T-cell (primary cell): ENCODE data around the gene AMOT. TPM values are rescaled to one million over a fixed set of nuclear protein-coding genes. Genes with fewer than 3 reads are reported as not detected.

Experiments
- ATAC-seq, 4 experiments: fragments of 200-7000 bp in 3 of 4; fragments of 150-1000 bp in 1 of 4; cut with Tn5 transposase; replicated peaks in 1 of 4; 1 replicate in 3 of 4; 2 replicates in 1 of 4; pipeline ENCODE4 v1.10.0; 2021; ENCODE audit warnings: moderate library complexity in 3 of 4, mild to moderate bottlenecking in 2 of 4, moderate number of reproducible peaks in 1 of 4
- CTCF ChIA-PET, 2 donors: fragments of 300-600 bp; sonication (Branson Sonifier 250); formaldehyde crosslinking; loops; one replicate each; lab custom pipeline; 2022; ENCODE audit warnings: antibody characterized with exemption in 2 of 2; lab: Charles Lee
- POLR2A ChIA-PET, 2 donors: fragments of 300-600 bp; sonication (Branson Sonifier 250); formaldehyde crosslinking; loops; one replicate each; lab custom pipeline; 2022; ENCODE audit warnings: antibody characterized with exemption in 2 of 2; lab: Charles Lee
- DNase-seq, 35 experiments: peaks; one replicate each; pipeline versions ENCODE4 v3.0.0 to v3.0.0-alpha.2; 2013 to 2023
- H3K27ac ChIP-seq: one replicate; pipeline ENCODE4 v1.5.1; 2013; ENCODE audit warnings: low read length
- H3K27me3 ChIP-seq, 2 experiments: replicated peaks in 1 of 2; 1 replicate in 1 of 2; 2 replicates in 1 of 2; pipeline versions ENCODE4 v1.6.1 to v1.7.0; 2013; ENCODE audit warnings: low read length in 1 of 2, mixed read lengths in 1 of 2; ENCODE audit not compliant: control insufficient read depth in 2 of 2, insufficient read depth in 2 of 2; ENCODE audit errors: extremely low read depth in 1 of 2
- H3K36me3 ChIP-seq, 2 donors: 1 replicate in 1 of 2; 2 replicates in 1 of 2; pipeline versions ENCODE4 v1.6.1 to v1.7.0; 2013; ENCODE audit warnings: low read length in 1 of 2; ENCODE audit not compliant: control insufficient read depth in 2 of 2, insufficient read depth in 1 of 2; ENCODE audit errors: extremely low read depth in 1 of 2
- H3K4me1 ChIP-seq, 2 experiments: 1 replicate in 1 of 2; 2 replicates in 1 of 2; pipeline versions ENCODE4 v1.6.1 to v1.7.0; 2013; ENCODE audit warnings: low read length in 2 of 2, mixed read lengths in 1 of 2; ENCODE audit not compliant: insufficient read depth in 2 of 2, control insufficient read depth in 1 of 2; ENCODE audit errors: extremely low read depth in 1 of 2
- H3K4me3 ChIP-seq, 2 donors: 1 replicate in 1 of 2; 2 replicates in 1 of 2; pipeline versions ENCODE4 v1.5.1 to v1.7.0; 2013; ENCODE audit warnings: mild to moderate bottlenecking in 2 of 2, low read length in 1 of 2, moderate library complexity in 1 of 2; ENCODE audit not compliant: control insufficient read depth in 1 of 2; ENCODE audit errors: extremely low read depth in 1 of 2
- H3K9me3 ChIP-seq: 2 replicates; pipeline ENCODE4 v1.7.0; 2013
- H3K27ac Mint-ChIP-seq, 2 donors: one replicate each; pipeline ENCODE4 v1.8.0; 2020 to 2021; ENCODE audit warnings: mild to moderate bottlenecking in 2 of 2, mixed read lengths in 2 of 2
- H3K27me3 Mint-ChIP-seq, 2 donors: one replicate each; pipeline ENCODE4 v1.8.0; 2021 to 2022; ENCODE audit warnings: mixed read lengths in 2 of 2
- H3K36me3 Mint-ChIP-seq: one replicate; pipeline ENCODE4 v1.8.0; 2021; ENCODE audit warnings: mixed read lengths
- H3K4me1 Mint-ChIP-seq, 3 donors: one replicate each; pipeline ENCODE4 v1.8.0; 2020 to 2022; ENCODE audit warnings: mixed read lengths in 3 of 3, mild to moderate bottlenecking in 1 of 3
- H3K4me3 Mint-ChIP-seq, 3 donors: one replicate each; pipeline ENCODE4 v1.8.0; 2020 to 2022; ENCODE audit warnings: mild to moderate bottlenecking in 3 of 3, mixed read lengths in 3 of 3, moderate library complexity in 3 of 3
- H3K9me3 Mint-ChIP-seq, 3 donors: one replicate each; pipeline ENCODE4 v1.8.0; 2020 to 2022; ENCODE audit warnings: mixed read lengths in 3 of 3
- WGBS: methylation state at CpG from one replicate; pipeline ENCODE4 v1.1.5; 2013; ENCODE audit warnings: missing lambda C conversion rate; ENCODE audit not compliant: insufficient coverage; 5-methylcytosine and 5-hydroxymethylcytosine counted together
- total RNA-seq, 35 experiments: library from RNA in 6 of 35; stranded (reverse) in 6 of 35; fragments of 120-200 nt in 1 of 35; gene quantifications; one replicate each; pipeline versions ENCODE4 v1.2.1 to v1.2.4 and lab custom pipeline; 2013 to 2026

AMOT gene
- total RNA-seq, 5 donors from 2014 or later (not counting 1 experiment from before 2014, with no cell fraction given) = 2.7 to 3.9 (median 3.6) TPM

DNA sequence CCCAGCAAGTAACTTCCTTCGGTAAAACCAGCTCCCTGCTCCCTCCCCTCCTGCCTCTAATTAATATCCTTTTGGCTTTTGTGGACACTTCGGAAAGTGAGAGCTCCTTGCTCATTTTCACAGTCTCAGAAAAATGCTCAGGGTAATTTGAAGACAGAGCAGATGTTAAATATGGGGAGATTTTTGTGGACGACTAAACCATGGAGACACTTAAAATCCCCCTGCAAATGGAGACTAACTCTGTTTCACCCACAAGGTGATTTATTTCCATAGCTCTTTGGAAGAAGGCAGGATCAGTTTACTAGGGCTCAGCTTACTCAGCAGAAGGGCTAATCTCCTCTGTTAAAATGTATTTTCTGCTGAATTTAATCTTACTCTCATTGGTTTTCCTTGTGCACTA lies 12.2 kb upstream of the AMOT start:
- Histone ChIP-seq H3K4me3 (no peak overlapping the region), H3K27me3 (no peaks in the 10 kb centered on the region), H3K4me1 (peaks cover 0 to 3% of the 10 kb centered on the region in 2 experiments), H3K9me3 (no peaks in the 10 kb centered on the region), H3K36me3 (no peaks in the 10 kb centered on the region), H3K27ac (no peak overlapping the region)
- DNase-seq (no peak), ATAC-seq (no peak)
- CTCF ChIA-PET = no interaction called here
- peaks cover 0 to 13% (median 8%) of the 10 kb centered on the region in 3 donors for H3K4me1 Mint-ChIP-seq
- H3K27ac Mint-ChIP-seq = no peak overlapping the region
- no peaks in the 10 kb centered on the region for H3K9me3 Mint-ChIP-seq
- POLR2A ChIA-PET = no interaction called here
- H3K36me3 Mint-ChIP-seq = no peaks in the 10 kb centered on the region
- WGBS = no CpG with 5 or more reads among the region's 3 CpGs
- peaks cover 0 to 54% of the 10 kb centered on the region in 2 donors for H3K27me3 Mint-ChIP-seq
- no peak overlapping the region for H3K4me3 Mint-ChIP-seq

DNA sequence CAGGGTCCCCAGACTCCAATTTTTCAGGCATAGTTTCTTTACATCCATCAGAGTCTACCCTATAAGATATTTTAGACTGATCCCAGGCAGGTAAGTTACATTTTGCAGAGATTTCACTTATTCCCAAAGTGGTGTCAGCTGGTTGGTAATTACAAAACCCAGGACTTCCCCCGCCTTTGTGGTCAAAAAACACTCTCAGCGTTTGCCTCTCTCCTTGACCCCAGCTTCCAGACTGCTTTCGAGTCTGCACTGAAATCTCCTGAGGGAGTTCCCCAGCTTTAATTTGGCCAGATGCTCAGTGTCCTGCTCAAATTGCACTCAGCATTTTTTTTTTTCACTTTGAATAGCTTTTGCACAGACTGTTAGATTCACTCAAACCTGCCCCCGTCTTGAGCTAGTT lies 11.2 kb upstream of the AMOT start:
- Mint-ChIP-seq H3K4me3 (no peak overlapping the region), H3K27ac (no peak overlapping the region), H3K36me3 (no peaks in the 10 kb centered on the region), H3K4me1 (peaks cover 0 to 13% (median 8%) of the 10 kb centered on the region in 3 donors), H3K27me3 (peaks cover 0 to 50% of the 10 kb centered on the region in 2 donors), H3K9me3 (no peaks in the 10 kb centered on the region)
- DNase-seq (no peak), ATAC-seq (no peak)
- POLR2A ChIA-PET = interaction anchor here in 1 of 2 donors (0.6 kb wide), 1 partner anchor 19 kb away, joined by 3 read pairs; no protein-coding TSS in a partner anchor
- 14% methylated on average over 1 of the region's 4 CpGs for WGBS
- H3K27ac ChIP-seq = no peak overlapping the region
- H3K27me3 ChIP-seq = no peaks in the 10 kb centered on the region
- H3K9me3 ChIP-seq = no peaks in the 10 kb centered on the region
- no peak overlapping the region for H3K4me3 ChIP-seq
- CTCF ChIA-PET = interaction anchor here in 1 of 2 donors (1.5 kb wide), 1 partner anchor 11 kb away, joined by 4 read pairs; the partner anchor contains the start of gene AMOT
- H3K36me3 ChIP-seq = no peaks in the 10 kb centered on the region
- peaks cover 0 to 3% of the 10 kb centered on the region in 2 experiments for H3K4me1 ChIP-seq

DNA sequence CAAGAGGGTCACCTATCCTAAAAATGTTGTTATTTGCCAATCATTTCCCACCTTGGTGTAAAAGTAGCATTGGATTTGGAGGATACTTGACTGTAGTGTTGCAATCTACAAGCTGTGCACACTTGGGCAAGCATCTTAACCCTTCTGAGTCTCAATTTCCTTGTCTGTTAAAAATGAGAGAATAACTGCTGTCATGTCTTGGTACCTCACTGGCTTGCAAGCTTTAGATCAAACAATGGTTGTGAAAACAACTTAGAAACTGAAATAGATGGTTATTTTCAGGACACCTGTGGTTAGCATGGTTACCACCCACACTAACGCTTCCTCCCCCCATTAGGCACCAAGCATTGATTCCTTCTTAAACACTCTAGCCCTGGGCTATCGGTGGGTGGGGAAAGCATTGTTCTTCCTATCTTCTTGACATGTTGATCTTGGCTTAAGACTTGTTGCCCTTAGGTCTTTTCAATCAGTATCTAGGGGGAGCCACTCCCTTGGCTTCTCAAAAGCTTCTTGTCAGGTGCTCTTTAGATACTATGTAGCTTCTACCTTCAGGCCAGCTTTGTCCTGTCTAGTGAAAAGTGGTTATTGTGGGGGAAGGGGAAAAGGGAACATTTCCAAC lies 10.6 kb upstream of the AMOT start:
- ChIA-PET POLR2A (no interaction called here), CTCF (interaction anchor here in 1 of 2 donors (1.5 kb wide), 1 partner anchor 10 kb away, joined by 4 read pairs; the partner anchor contains the start of gene AMOT)
- Mint-ChIP-seq H3K4me3 (no peak overlapping the region), H3K4me1 (peaks cover 0 to 13% (median 8%) of the 10 kb centered on the region in 3 donors), H3K27ac (no peak overlapping the region), H3K27me3 (peaks cover 0 to 49% of the 10 kb centered on the region in 2 donors), H3K36me3 (no peaks in the 10 kb centered on the region), H3K9me3 (no peaks in the 10 kb centered on the region)
- DNase-seq (peak in 1 of 35 experiments; percentile 9), ATAC-seq (no peak)
- H3K27me3 ChIP-seq = no peaks in the 10 kb centered on the region
- no peak overlapping the region for H3K27ac ChIP-seq
- H3K4me3 ChIP-seq = no peak overlapping the region
- H3K4me1 ChIP-seq = peaks cover 0 to 3% of the 10 kb centered on the region in 2 experiments
- H3K36me3 ChIP-seq = no peaks in the 10 kb centered on the region
- H3K9me3 ChIP-seq = no peaks in the 10 kb centered on the region
- no CpG with 5 or more reads among the region's 2 CpGs for WGBS

DNA sequence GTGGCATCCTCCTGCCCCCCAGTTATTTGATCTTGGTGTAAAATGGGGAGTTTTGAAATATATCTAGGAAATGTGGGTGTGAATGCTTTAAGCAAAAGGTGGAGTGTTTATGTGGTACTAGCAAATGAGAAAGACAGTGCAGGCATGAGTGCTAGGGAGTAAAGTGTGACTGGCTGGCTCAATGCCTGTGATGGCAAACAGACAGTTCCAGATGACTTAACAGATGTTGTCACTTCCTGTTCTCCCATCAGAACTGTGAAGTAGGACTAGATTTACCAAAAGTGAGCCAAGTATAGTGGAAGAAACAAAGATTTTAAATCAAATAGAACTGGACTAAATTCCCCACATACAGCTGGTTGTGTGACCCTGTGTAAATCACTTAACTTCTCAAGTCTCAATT lies 8.4 kb upstream of the AMOT start:
- DNase-seq (no peak), ATAC-seq (no peak)
- Histone ChIP-seq H3K4me3 (no peak overlapping the region), H3K27me3 (no peaks in the 10 kb centered on the region), H3K9me3 (no peaks in the 10 kb centered on the region), H3K27ac (no peak overlapping the region), H3K4me1 (peaks cover 0 to 3% of the 10 kb centered on the region in 2 experiments), H3K36me3 (no peaks in the 10 kb centered on the region)
- Mint-ChIP-seq H3K27ac (no peak overlapping the region), H3K36me3 (no peaks in the 10 kb centered on the region), H3K4me1 (peaks cover 0 to 15% (median 8%) of the 10 kb centered on the region in 3 donors), H3K27me3 (peaks cover 0 to 50% of the 10 kb centered on the region in 2 donors), H3K9me3 (no peaks in the 10 kb centered on the region), H3K4me3 (no peak overlapping the region)
- ChIA-PET POLR2A (no interaction called here), CTCF (no interaction called here)

DNA sequence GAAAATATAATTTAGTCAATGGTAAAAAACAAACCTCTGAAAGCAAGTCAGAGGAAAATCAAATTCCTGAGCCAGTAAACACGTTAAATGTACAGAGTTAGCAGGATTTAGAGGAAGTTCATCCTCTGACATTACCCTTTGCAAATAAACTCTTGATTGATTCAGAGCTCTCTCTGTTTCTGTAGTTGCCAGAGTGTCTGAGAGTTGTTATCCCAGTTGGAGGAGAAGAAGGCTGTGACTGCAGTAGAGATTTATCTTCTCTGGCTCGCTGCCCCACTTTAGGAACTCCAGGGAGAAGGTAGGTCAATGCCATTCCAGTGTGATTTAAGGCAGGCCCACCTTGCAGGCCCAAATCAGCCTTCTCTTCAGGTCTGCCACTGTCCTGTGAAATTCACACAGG lies 6.2 kb upstream of the AMOT start:
- ChIA-PET POLR2A (no interaction called here), CTCF (interaction anchor here in 1 of 2 donors (0.6 kb wide), 1 partner anchor 214 kb away, joined by 3 read pairs; no protein-coding TSS in a partner anchor)
- H3K36me3 ChIP-seq = no peaks in the 10 kb centered on the region
- H3K4me3 Mint-ChIP-seq = no peak overlapping the region
- H3K27ac ChIP-seq = no peak overlapping the region
- no peak for DNase-seq
- no peaks in the 10 kb centered on the region for H3K9me3 Mint-ChIP-seq
- ATAC-seq = no peak
- H3K4me3 ChIP-seq = no peak overlapping the region
- no peak overlapping the region for H3K27ac Mint-ChIP-seq
- peaks cover 2% of the 10 kb centered on the region in 2 experiments for H3K4me1 ChIP-seq
- H3K4me1 Mint-ChIP-seq = peaks cover 3 to 11% (median 9%) of the 10 kb centered on the region in 3 donors
- H3K36me3 Mint-ChIP-seq = no peaks in the 10 kb centered on the region
- no peaks in the 10 kb centered on the region for H3K9me3 ChIP-seq
- H3K27me3 Mint-ChIP-seq = peaks cover 0 to 42% of the 10 kb centered on the region in 2 donors
- WGBS = 60% methylated on average over 1 of the region's 2 CpGs
- no peaks in the 10 kb centered on the region for H3K27me3 ChIP-seq

DNA sequence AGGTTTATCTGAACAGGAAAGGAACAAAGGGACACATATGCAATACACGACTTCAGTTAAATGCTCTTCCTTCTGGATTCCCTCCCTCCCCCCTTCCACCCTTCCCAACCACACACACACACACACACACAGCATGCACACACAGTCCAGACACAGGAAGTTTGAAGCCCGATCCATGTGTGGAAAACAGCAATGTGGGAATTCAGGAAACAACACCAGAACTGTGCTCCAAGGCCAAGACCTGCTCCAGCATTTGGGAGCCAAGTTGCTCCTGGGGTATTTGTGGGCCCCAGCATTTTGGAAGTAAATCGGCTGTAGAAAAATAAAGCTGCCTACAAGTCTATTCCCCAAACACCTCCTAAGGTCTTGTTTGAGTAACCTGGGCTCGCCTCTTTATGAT lies 5.6 kb upstream of the AMOT start:
- Histone ChIP-seq H3K9me3 (no peaks in the 10 kb centered on the region), H3K4me1 (peaks cover 3 to 4% of the 10 kb centered on the region in 2 experiments), H3K27ac (no peak overlapping the region), H3K36me3 (no peaks in the 10 kb centered on the region), H3K4me3 (no peak overlapping the region), H3K27me3 (no peaks in the 10 kb centered on the region)
- no peak overlapping the region for H3K4me3 Mint-ChIP-seq
- 67% methylated on average over 1 of the region's 4 CpGs for WGBS
- no peak for DNase-seq
- no peaks in the 10 kb centered on the region for H3K36me3 Mint-ChIP-seq
- no peak overlapping the region for H3K27ac Mint-ChIP-seq
- CTCF ChIA-PET = interaction anchor here (0.6 kb wide), 2 partner anchors 60 to 213 kb away, joined by 3 read pairs; no protein-coding TSS in a partner anchor
- H3K4me1 Mint-ChIP-seq = peaks cover 5 to 6% (median 5%) of the 10 kb centered on the region in 3 donors
- POLR2A ChIA-PET = no interaction called here
- peaks cover 0 to 42% of the 10 kb centered on the region in 2 donors for H3K27me3 Mint-ChIP-seq
- ATAC-seq = no peak
- H3K9me3 Mint-ChIP-seq = no peaks in the 10 kb centered on the region
